AG10803 (cell line): Measurements from ENCODE around the gene PITHD1.

ENCODE experiments used
- DNase-seq: peaks from one replicate; pipeline ENCODE4 v3.0.0; 2010; ENCODE audit warnings: low read depth
- H3K4me3 ChIP-seq: 2 replicates; pipeline ENCODE4 v1.5.1; 2011; ENCODE audit warnings: mild to moderate bottlenecking, low read length, control low read depth
- CTCF ChIP-seq: conservative IDR thresholded peaks from 2 replicates; pipeline ENCODE4 v1.5.1; 2011; ENCODE audit warnings: mild to moderate bottlenecking, low read length, control low read depth, inconsistent platforms

The PITHD1 gene

GRCh38 chr1:23836037-23836436, 57.8 kb downstream of the PITHD1 start:
- no peak overlapping the region for H3K4me3 ChIP-seq
- no peak for TF ChIP-seq CTCF
- no peak for DNase-seq
